Trophoblast cell (in vitro differentiated cells and primary cell): Measurements from ENCODE around the gene AUH.
A peak's percentile ranks its signal among the peaks of the same experiment; 100 is the strongest.

Source experiments
- DNase-seq, 2 donors: peaks; one replicate each; pipeline ENCODE4 v3.0.0-alpha.2; 2016
- H2AFZ ChIP-seq: 2 replicates; pipeline ENCODE4 v1.6.1; 2013; ENCODE audit warnings: low read length, moderate library complexity, mild to moderate bottlenecking; ENCODE audit not compliant: insufficient read depth, poor library complexity
- H2AK5ac ChIP-seq: 2 replicates; pipeline ENCODE4 v1.6.1; 2013; ENCODE audit warnings: mild to moderate bottlenecking, low read length
- H2BK120ac ChIP-seq: 2 replicates; pipeline ENCODE4 v1.6.1; 2013; ENCODE audit warnings: low read length, mild to moderate bottlenecking, moderate library complexity; ENCODE audit not compliant: insufficient read depth, poor library complexity
- H2BK12ac ChIP-seq: 2 replicates; pipeline ENCODE4 v1.6.1; 2013; ENCODE audit warnings: mild to moderate bottlenecking, low read length, moderate library complexity
- H2BK5ac ChIP-seq: 2 replicates; pipeline ENCODE4 v1.6.1; 2013; ENCODE audit warnings: low read length, low read depth, moderate library complexity, mild to moderate bottlenecking; ENCODE audit not compliant: poor library complexity
- H3K14ac ChIP-seq: 2 replicates; pipeline ENCODE4 v1.6.1; 2013; ENCODE audit warnings: mild to moderate bottlenecking, low read length
- H3K18ac ChIP-seq: 2 replicates; pipeline ENCODE4 v1.6.1; 2013; ENCODE audit warnings: mild to moderate bottlenecking, low read length
- H3K23ac ChIP-seq: 2 replicates; pipeline ENCODE4 v1.6.1; 2013; ENCODE audit warnings: low read length
- H3K27ac ChIP-seq: 2 replicates; pipeline ENCODE4 v1.5.1; 2013; ENCODE audit warnings: low read depth, mild to moderate bottlenecking, inconsistent platforms, low read length, moderate library complexity
- H3K27me3 ChIP-seq: 2 replicates; pipeline ENCODE4 v1.6.1; 2013; ENCODE audit warnings: inconsistent platforms, mild to moderate bottlenecking, low read length, moderate library complexity; ENCODE audit not compliant: insufficient read depth
- H3K36me3 ChIP-seq, 2 experiments: 1 replicate in 1 of 2; 2 replicates in 1 of 2; pipeline ENCODE4 v1.6.1; 2013; ENCODE audit warnings: low read length in 2 of 2, mild to moderate bottlenecking in 2 of 2, moderate library complexity in 1 of 2; ENCODE audit not compliant: insufficient read depth in 2 of 2, control insufficient read depth in 1 of 2
- H3K4ac ChIP-seq: 2 replicates; pipeline ENCODE4 v1.6.1; 2013; ENCODE audit warnings: low read depth, mild to moderate bottlenecking, low read length, moderate library complexity
- H3K4me1 ChIP-seq, 2 experiments: 1 replicate in 1 of 2; 2 replicates in 1 of 2; pipeline ENCODE4 v1.6.1; 2013; ENCODE audit warnings: low read length in 2 of 2, mild to moderate bottlenecking in 2 of 2, moderate library complexity in 1 of 2; ENCODE audit not compliant: insufficient read depth in 2 of 2, control insufficient read depth in 1 of 2
- H3K4me2 ChIP-seq: 2 replicates; pipeline ENCODE4 v1.6.1; 2013; ENCODE audit warnings: inconsistent platforms, mild to moderate bottlenecking, low read length, moderate library complexity
- H3K4me3 ChIP-seq: 2 replicates; pipeline ENCODE4 v1.5.1; 2013; ENCODE audit warnings: mild to moderate bottlenecking, low read depth, low read length, inconsistent platforms
- H3K79me1 ChIP-seq: one replicate; pipeline ENCODE4 v1.6.1; 2013; ENCODE audit warnings: low read length
- H3K79me2 ChIP-seq: 2 replicates; pipeline ENCODE4 v1.6.1; 2013; ENCODE audit warnings: low read length, mild to moderate bottlenecking; ENCODE audit not compliant: control insufficient read depth, insufficient read depth, poor library complexity
- H3K9ac ChIP-seq: 2 replicates; pipeline ENCODE4 v1.6.1; 2013; ENCODE audit warnings: mild to moderate bottlenecking, low read length
- H3K9me3 ChIP-seq: 2 replicates; pipeline ENCODE4 v1.6.1; 2013; ENCODE audit warnings: low read depth, mild to moderate bottlenecking, control low read depth, inconsistent platforms, low read length; ENCODE audit not compliant: insufficient read depth
- H4K12ac ChIP-seq: 2 replicates; pipeline ENCODE4 v1.6.1; 2013; ENCODE audit warnings: low read depth, mild to moderate bottlenecking, low read length, moderate library complexity
- H4K8ac ChIP-seq: 2 replicates; pipeline ENCODE4 v1.6.1; 2013; ENCODE audit warnings: low read depth, mild to moderate bottlenecking, low read length, moderate library complexity
- H4K91ac ChIP-seq: one replicate; pipeline ENCODE4 v1.6.1; 2013; ENCODE audit warnings: low read depth, mild to moderate bottlenecking, low read length, moderate library complexity
- WGBS: extraction: QIAGEN DNeasy Blood & Tissue Kit; methylation state at CpG from one replicate; pipeline ENCODE4 v1.1.7; 2013; ENCODE audit warnings: missing lambda C conversion rate; ENCODE audit not compliant: insufficient read length, insufficient coverage; ENCODE audit errors: extremely low coverage; 5-methylcytosine and 5-hydroxymethylcytosine counted together

AUH gene

GRCh38 chr9:91206806-91207205 lies 154.9 kb downstream of the AUH start:
- Histone ChIP-seq H2BK12ac (no peak overlapping the region), H3K4ac (no peak overlapping the region), H3K14ac (no peak overlapping the region), H3K4me3 (no peak overlapping the region), H3K4me1 (peaks cover 0 to 2% of the 10 kb centered on the region in 2 experiments), H4K91ac (no peak overlapping the region), H3K79me2 (no peaks in the 10 kb centered on the region), H3K9me3 (no peaks in the 10 kb centered on the region), H4K8ac (no peak overlapping the region), H3K36me3 (peaks cover 0 to 2% of the 10 kb centered on the region in 2 experiments), H3K79me1 (no peaks in the 10 kb centered on the region), H4K12ac (no peak overlapping the region), H3K27me3 (no peaks in the 10 kb centered on the region), H3K23ac (no peak overlapping the region), H3K9ac (no peak overlapping the region), H2BK120ac (no peak overlapping the region), H3K4me2 (no peak overlapping the region), H2AK5ac (no peak overlapping the region), H2BK5ac (no peak overlapping the region), H3K27ac (no peak overlapping the region), H3K18ac (no peak overlapping the region), H2AFZ (no peak overlapping the region)
- no CpG with 5 or more reads among the region's 1 CpG for WGBS
- DNase-seq, result no peak

- no peak overlapping the region for H3K4ac ChIP-seq
- no peak overlapping the region for H3K14ac ChIP-seq
- H2BK12ac ChIP-seq, result no peak overlapping the region
- H2AFZ ChIP-seq, result no peak overlapping the region
- H3K79me2 ChIP-seq, result no peaks in the 10 kb centered on the region
- no peak overlapping the region for H3K23ac ChIP-seq
- H3K4me2 ChIP-seq, result no peak overlapping the region
- H4K12ac ChIP-seq, result no peak overlapping the region
- no peak overlapping the region for H2BK5ac ChIP-seq
- no peak for DNase-seq
- H3K27ac ChIP-seq, result no peak overlapping the region
- peaks cover 0 to 1% of the 10 kb centered on the region in 2 experiments for H3K4me1 ChIP-seq
- no peak overlapping the region for H3K4me3 ChIP-seq
- no peaks in the 10 kb centered on the region for H3K79me1 ChIP-seq
- H4K8ac ChIP-seq, result no peak overlapping the region
- H3K9ac ChIP-seq, result no peak overlapping the region
- H4K91ac ChIP-seq, result no peak overlapping the region
- H2AK5ac ChIP-seq, result no peak overlapping the region
- no peaks in the 10 kb centered on the region for H3K27me3 ChIP-seq
- H2BK120ac ChIP-seq, result no peak overlapping the region
- no peaks in the 10 kb centered on the region for H3K36me3 ChIP-seq
- no peaks in the 10 kb centered on the region for H3K9me3 ChIP-seq
- no peak overlapping the region for H3K18ac ChIP-seq
Measured at GRCh38 chr9:91202736-91203283, 158.9 kb downstream of the AUH start.

- H3K23ac ChIP-seq, result no peak overlapping the region
- no peaks in the 10 kb centered on the region for H3K36me3 ChIP-seq
- no peaks in the 10 kb centered on the region for H3K79me2 ChIP-seq
- H3K4me3 ChIP-seq, result no peak overlapping the region
- no peak overlapping the region for H2BK12ac ChIP-seq
- H3K4me2 ChIP-seq, result no peak overlapping the region
- H3K79me1 ChIP-seq, result no peaks in the 10 kb centered on the region
- no peaks in the 10 kb centered on the region for H3K27me3 ChIP-seq
- no peak overlapping the region for H2BK120ac ChIP-seq
- H3K9ac ChIP-seq, result no peak overlapping the region
- no peak overlapping the region for H3K18ac ChIP-seq
- H4K8ac ChIP-seq, result no peak overlapping the region
- no peaks in the 10 kb centered on the region for H3K9me3 ChIP-seq
- no peak overlapping the region for H4K12ac ChIP-seq
- no peak overlapping the region for H2AK5ac ChIP-seq
- DNase-seq, result peak in 1 of 2 donors; percentile 49
- H2BK5ac ChIP-seq, result no peak overlapping the region
- no peak overlapping the region for H3K4ac ChIP-seq
- WGBS, result no CpG with 5 or more reads among the region's 2 CpGs
- peaks cover 0 to 4% of the 10 kb centered on the region in 2 experiments for H3K4me1 ChIP-seq
- no peak overlapping the region for H3K27ac ChIP-seq
- no peak overlapping the region for H4K91ac ChIP-seq
- no peak overlapping the region for H3K14ac ChIP-seq
- H2AFZ ChIP-seq, result no peak overlapping the region
Measured at GRCh38 chr9:91200692-91201336, 160.9 kb downstream of the AUH start.

- no peak overlapping the region for H3K4me2 ChIP-seq
- no peaks in the 10 kb centered on the region for H3K9me3 ChIP-seq
- peaks cover 0 to 4% of the 10 kb centered on the region in 2 experiments for H3K4me1 ChIP-seq
- no peaks in the 10 kb centered on the region for H3K36me3 ChIP-seq
- no peak overlapping the region for H3K23ac ChIP-seq
- H3K14ac ChIP-seq, result no peak overlapping the region
- no peak overlapping the region for H3K4me3 ChIP-seq
- H3K27me3 ChIP-seq, result no peaks in the 10 kb centered on the region
- no peak overlapping the region for H3K4ac ChIP-seq
- H2AK5ac ChIP-seq, result no peak overlapping the region
- no CpG with 5 or more reads among the region's 1 CpG for WGBS
- no peak for DNase-seq
- H4K8ac ChIP-seq, result no peak overlapping the region
- H2AFZ ChIP-seq, result no peak overlapping the region
- H3K79me2 ChIP-seq, result no peaks in the 10 kb centered on the region
- no peak overlapping the region for H3K27ac ChIP-seq
- H2BK120ac ChIP-seq, result no peak overlapping the region
- H3K18ac ChIP-seq, result no peak overlapping the region
- H4K12ac ChIP-seq, result no peak overlapping the region
- no peak overlapping the region for H2BK5ac ChIP-seq
- peaks cover 2% of the 10 kb centered on the region for H3K79me1 ChIP-seq
- H4K91ac ChIP-seq, result no peak overlapping the region
- H2BK12ac ChIP-seq, result peak overlapping the region; percentile 52
- H3K9ac ChIP-seq, result no peak overlapping the region
Measured at GRCh38 chr9:91199739-91200497, 161.8 kb downstream of the AUH start.
